ENCODE measurements around the gene FAM131B.
"Not testable (repeated sequence)": the region's sequence is repeated elsewhere in the genome, so short reads cannot be mapped to it uniquely, and the experiment has no call there.

The FAM131B gene

GRCh38 chr7:143362131-143363015 is at the start of gene FAM131B:
TSS of gene FAM131B (minus strand) at chr7:143362713. CDS start at chr7:143362603, 110 bp downstream.
- DNase-seq = peak; percentile 66

GRCh38 chr7:143411976-143412708 is 49.6 kb upstream of the FAM131B start:
- no peak for DNase-seq

GRCh38 chr7:143410521-143411004 is 48.0 kb upstream of the FAM131B start:
- no peak for DNase-seq

- no peak for DNase-seq
These were observed 46.4 kb upstream of the FAM131B start, which contains the start of gene EPHA1 for GRCh38 chr7:143408686-143409561. TSS of gene EPHA1 (minus strand) at chr7:143408856. CDS start at chr7:143408805, 51 bp downstream.

- DNase-seq = no peak
These were observed 45.8 kb upstream of the FAM131B start for GRCh38 chr7:143408252-143408685.

GRCh38 chr7:143407287-143408251 is 45.1 kb upstream of the FAM131B start:
- DNase-seq = no peak

- no peak for DNase-seq
These were observed 43.5 kb upstream of the FAM131B start for GRCh38 chr7:143406002-143406357.

GRCh38 chr7:143405173-143406001 is 42.9 kb upstream of the FAM131B start:
- no peak for DNase-seq

- not testable (repeated sequence) for DNase-seq
These were observed 39.7 kb upstream of the FAM131B start for GRCh38 chr7:143402233-143402632.

GRCh38 chr7:143401265-143401664 is 38.8 kb upstream of the FAM131B start:
- no peak for DNase-seq

GRCh38 chr7:143399642-143400041 is 37.1 kb upstream of the FAM131B start:
- no peak for DNase-seq

- no peak for DNase-seq
These were observed 36.6 kb upstream of the FAM131B start for GRCh38 chr7:143399151-143399550.

GRCh38 chr7:143398616-143399015 is 36.1 kb upstream of the FAM131B start:
- DNase-seq = no peak

- no peak for DNase-seq
These were observed 35.4 kb upstream of the FAM131B start for GRCh38 chr7:143397710-143398530.

- no peak for DNase-seq
These were observed 34.4 kb upstream of the FAM131B start for GRCh38 chr7:143396625-143397556.

GRCh38 chr7:143396182-143396581 is 33.7 kb upstream of the FAM131B start:
- no peak for DNase-seq

GRCh38 chr7:143395187-143396149 is 33.0 kb upstream of the FAM131B start:
- DNase-seq = no peak

Measured in activated CD8-positive, alpha-beta memory T cell treated with anti-CD3 and anti-CD28 coated beads, Interleukin-2, amount 50 U/mL, for 48 hours (primary cell).